ENCODE measurements around the gene FBN1.

Gene FBN1

DNA sequence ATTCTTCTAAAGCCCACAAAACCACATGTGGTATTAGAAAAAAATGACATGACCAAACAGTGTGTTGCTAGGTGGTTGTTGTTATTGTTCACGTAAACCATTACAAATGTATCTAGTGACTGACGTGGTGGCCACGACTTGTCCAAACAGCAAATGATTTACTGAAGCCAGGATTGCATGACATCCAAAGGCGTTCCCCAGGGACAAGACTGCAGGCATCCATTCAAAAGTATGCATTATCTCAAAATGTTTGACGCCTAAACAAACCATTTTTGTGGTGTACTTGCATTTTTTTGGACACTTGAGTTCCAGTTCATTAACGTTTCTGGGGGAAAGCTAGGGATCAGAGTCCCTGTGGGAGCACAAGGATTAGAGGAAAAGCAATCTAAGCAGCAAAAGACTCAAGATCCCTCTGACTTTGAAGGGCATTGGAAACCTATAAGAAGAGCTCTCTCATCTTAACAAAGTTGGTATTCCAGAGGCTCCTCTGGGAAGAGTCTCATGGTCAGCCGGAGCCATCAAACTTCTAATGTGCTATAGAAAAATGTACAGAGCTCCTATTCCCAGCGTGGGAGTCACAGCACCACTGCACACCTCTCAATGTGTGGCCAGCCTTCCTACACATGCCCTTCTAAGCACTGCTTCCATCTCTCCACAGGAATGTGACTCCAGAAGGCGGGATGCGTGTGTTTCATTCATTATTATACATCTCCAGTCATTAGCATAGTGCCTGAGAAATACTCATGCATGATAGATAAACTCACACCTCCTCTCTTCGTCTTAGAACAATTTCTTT, 62.9 kb downstream of the FBN1 start:
- DNase-seq, result peak in 1 of 58 donors; percentile 7

DNA sequence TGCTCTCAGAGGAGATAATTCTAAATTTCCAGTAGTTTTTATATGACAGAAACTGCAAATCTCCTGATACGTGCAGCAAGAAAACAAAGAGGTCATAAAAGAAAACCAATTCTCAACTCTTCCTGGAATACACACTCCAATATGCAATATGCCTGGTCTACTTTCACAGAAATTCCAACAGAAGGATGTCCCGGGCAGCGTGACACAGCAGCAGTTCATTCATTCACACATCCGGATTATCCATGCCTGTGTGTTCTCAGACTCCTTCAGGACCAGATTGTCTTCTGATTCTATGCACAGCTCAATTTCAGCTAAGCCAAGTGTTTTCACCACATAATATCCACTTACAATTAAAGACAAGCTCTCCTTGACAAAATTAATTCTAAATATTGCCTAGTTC, 64.3 kb downstream of the FBN1 start:
- peak in 3 of 58 donors; percentile 1 to 38 (median 5) for DNase-seq

DNA sequence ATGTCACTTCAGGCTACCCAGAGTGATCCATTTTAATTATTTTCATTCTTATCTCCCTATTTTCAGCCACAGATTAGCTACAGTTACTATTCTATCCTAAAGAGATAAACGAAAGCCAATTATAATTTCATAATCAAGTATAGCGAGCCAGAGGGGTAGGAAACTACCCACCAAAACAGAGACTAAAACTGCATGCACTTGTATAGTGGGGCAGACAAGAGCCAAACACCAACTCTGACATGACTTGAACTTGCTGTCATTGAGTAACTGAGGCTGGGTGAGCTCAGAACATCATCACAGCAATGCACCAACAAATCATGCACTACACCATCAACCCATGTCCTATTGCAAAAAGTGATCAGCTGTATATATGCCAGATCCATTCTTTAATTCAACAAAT, 64.8 kb downstream of the FBN1 start:
- DNase-seq, result no peak

DNA sequence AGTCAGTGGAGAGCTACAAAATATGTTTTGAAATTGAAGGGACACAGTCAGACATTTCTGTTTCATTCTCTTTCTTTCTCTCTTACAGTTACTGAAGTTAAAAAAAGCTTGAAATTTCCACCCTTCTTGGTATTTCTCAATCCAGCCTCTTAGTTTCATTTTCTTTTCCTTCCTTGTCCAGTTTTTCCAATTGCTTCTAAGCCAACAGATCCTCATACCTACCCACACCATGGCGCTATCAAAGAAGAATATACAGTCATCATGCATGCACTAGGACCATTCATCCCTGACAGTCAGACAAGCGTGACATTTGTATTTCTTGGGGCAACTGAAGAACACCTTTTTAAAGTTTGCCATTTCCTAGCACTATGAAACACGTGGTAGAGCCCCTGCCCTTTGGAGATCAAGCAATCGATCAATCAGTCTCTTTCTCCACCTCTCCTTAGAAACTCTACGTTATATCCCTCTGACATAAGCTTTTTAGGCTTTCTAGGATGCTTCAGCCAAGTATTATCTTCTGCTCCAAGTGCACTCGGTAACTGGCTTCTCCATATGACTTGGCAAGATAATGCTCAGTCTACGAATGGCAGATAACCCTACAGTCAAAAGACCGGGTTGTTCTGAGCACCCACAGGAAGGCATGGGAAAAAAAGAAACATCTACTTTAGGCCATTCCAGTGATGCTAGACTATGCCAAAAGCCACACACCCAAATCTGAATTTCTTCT, 65.4 kb downstream of the FBN1 start:
- no peak for DNase-seq

DNA sequence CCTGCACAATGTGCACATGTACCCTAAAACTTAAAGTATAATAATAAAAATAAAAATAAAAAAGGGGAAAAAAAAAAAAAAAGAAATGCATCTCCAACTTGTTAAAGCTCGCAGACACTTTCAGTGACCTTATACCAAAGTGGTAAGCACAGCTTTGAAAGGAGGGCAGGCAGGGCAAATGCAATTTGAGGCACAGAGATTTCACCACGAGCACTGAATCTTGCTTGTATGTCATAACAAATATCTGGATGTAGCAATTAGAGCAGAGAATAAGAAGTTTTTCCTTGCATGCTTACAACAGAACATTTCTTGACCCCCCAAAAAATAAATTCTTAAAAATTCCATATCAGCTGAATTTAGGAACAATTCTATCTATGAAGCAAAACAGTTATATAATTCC, 66.5 kb downstream of the FBN1 start:
- no peak for DNase-seq

DNA sequence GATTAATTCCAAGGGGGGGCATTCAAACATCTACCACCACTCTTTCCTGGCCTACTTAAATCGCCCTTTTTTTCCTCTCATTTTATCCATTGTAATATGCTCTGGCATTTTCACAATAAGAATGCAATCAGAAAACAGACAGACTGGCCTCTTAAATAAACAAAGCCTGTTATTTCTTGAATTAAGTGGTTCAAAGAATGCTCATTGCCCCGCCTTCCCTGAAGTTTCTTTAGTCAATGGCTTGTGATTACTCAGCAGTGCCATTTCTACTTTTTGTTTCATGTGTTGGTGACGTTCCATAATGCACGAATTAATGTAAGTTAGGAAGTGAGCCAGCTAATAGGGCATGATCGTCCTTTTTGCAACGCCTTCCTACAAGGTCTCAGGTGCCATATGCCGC, 68.0 kb downstream of the FBN1 start:
- DNase-seq, result no peak

DNA sequence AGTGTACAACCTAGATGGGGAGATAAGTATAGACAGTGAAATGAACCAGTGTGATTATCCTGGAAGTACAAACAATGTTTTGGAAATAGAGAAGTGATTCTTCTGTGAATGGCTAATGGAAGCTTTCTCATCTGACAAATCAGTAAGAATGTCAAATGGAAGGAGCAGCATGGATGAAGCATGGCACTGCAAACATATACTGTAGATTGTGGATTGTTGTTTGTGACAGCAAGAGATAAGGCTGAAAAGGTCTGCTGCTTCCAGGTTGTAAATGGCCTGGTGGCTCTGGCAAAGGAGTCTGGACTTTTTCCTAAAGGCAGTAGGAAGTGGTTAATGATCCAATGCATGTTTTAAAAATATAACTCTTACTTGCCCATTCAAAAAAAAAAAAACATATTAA, 71.3 kb downstream of the FBN1 start:
- no peak for DNase-seq

DNA sequence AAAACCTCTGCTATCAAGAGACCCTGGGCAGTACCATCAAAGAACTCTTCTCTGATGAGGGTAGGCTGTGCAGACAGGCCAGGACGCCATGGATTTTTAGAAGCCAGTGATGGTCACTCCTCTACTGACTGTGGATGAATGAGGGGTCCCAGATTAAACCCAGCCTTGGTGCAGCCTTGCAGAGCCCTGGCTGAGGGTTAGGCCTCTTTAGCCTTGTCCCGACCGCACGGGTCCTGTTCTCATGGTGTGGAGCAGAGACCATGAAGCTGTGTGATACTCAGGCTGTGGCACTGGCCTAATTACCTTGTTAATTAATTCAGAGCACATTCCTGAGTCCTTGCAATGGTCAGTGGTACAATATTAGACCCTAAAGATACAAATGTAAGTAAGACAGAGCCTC, 71.7 kb downstream of the FBN1 start:
- DNase-seq, result no peak

DNA sequence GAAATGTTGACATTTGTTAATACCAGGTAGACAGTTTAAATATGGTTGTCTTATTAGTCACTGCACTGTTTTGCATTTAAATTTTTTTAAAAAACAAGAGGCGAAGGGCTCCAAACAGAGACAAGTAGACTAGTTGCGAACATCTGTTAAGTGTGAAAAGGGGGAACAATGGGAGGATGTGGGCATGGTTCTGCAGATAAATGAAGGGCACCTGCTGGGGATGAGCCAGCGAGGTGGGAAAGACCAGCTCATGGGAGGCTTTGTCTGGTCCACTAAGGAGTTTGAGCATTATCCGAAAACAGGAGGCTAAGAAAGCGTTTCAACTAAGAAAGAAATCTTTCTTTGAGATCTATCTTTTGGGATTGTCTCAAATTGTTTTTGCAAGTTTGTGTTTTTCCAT, 72.7 kb downstream of the FBN1 start:
- DNase-seq, result no peak

DNA sequence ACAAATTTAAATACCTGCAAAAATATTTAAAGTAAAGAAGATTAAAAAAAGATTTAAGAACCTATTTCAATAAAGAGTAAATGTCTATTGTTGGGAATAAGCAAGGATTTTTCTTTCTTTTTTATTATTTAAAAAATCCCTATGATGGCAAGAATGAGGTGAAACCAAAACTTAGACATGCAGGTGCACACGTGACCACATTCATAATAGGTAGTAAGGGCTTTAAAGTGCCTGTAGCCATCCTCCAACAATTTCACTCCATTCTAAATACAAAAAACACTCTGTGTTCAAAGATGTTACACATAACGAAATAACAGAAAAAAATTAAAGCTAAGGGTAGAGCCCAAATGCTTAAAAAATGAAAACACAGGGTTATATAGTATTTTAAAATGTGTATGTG, 74.0 kb downstream of the FBN1 start:
- DNase-seq, result no peak

DNA sequence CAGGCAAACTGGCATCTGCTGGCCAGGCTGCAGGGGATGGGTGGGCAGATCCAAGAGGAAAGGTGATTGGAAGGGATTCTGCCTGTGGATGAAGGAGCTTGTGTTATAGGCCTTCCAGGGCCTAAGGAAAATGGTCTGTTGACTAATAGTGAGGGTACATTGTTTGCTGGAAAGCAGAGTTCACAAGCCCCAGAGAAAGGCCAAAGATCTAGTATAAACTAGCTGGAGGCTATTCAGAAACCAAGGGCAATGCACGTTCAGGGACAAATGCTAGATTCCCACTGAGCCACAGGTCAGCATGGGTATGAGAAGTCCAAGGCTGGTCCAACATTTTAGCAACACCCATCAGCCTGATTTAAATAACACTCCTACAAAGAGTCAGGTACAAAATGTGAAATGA, 74.7 kb downstream of the FBN1 start:
- peak in 2 of 58 donors; percentile 5 to 9 for DNase-seq

DNA sequence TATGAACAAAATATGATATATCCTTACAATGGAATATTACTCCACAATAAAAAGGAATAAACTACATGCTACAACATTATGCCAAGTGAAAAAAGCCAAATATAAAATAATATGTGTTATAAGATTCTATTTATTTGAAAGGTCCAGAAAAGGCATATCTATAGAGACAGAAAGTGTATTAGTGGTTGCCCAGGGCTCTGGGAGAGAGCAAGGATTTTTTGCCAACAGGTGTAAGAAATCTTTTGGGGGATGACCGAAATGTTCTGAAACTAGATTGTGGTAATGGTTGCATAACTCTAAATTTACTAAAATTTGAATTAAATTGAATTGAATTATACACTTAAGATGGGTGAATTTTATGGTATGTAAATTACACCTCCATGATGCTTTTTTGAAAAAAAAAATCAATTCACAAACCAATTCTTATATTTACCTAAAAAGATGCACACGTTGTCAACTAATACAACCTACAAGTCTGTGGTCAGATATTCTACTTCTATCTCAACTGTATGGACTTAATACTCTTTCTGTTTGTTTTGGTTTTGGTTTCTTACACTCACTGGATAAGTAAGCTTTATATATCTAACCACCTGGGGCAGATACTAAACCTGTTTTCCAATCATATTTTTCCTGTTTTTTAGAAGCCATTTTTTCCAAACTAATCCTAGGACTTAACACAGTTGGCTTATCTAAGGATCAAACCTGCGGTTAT, 75.8 kb downstream of the FBN1 start:
- no peak for DNase-seq

DNA sequence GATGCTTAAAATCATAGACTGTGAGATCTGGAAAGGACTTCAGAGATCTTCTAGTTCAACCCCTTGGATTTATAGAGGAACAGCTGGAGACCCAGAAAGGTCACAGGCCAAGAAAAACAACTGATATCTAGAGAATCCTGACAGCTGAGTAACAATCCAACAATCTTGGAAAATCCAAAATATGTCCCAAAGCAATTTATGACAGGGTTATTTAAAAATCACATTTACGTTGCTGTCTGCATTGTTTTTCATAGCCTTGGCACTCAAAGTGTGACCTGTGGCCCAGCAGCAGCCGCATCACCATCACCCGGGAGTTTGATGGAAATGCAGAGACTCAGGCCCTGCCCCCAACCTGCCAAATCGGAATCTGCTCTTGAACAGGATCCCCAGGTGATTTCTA, 78.8 kb downstream of the FBN1 start:
- no peak for DNase-seq

DNA sequence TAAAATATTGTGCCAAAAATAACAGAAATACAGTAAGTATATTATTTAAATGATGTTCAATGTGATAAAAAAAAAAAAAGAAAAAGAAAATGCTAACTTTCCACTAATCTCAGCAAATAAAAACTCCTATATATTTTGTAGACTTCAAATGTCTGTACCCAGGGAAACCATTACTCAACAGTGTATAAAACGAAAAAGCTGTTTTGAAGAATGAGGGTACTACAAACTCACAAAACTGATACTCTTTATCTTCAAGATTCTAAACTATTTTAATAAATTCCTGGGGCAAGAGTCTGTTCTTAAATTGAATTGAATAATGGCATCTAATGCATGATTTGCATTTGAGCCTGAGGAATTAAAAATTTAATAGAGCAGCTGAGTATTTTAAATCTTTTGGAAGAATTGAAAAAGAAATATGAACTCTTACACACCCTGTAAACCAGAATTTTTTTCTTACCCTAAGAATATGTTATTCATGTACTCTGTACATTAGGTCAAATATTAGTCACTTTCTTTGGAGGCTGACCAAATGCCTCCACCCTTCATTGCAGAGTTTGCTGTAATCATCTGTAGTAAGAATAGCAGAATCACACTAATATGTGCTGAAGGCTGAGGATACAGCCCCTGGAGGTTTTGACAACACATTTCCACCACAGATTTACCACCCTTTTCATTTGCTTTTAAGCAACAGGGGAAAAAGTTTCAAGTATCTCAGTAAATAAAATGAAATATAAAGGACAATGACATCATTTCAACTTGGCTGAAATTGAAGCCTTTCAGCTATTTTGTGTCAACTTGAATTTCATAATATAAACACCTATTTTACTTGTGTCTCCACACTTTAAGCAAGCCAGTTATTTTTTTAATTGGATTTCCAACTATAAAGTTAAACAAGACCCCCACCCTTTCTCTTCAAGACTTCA, 79.7 kb downstream of the FBN1 start:
- DNase-seq, result no peak

DNA sequence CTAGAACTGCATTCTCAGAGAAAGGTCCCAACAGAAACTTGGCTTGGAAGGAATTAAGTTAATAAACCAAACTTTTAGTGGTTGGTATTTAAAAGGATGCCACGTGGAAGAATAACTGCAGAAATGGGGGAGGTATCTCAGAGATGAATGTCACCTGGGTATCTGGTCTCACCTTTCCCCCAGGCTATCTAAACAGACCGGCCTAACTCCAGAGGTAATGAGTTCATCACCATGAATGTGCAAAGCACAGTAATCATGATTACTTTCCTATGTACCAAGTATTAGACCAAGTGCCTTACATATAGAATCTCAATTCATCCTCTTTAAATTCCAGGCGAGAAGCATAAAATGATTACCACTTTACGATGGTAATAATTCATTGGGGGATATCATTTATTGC, 80.8 kb downstream of the FBN1 start:
- DNase-seq, result no peak

DNA sequence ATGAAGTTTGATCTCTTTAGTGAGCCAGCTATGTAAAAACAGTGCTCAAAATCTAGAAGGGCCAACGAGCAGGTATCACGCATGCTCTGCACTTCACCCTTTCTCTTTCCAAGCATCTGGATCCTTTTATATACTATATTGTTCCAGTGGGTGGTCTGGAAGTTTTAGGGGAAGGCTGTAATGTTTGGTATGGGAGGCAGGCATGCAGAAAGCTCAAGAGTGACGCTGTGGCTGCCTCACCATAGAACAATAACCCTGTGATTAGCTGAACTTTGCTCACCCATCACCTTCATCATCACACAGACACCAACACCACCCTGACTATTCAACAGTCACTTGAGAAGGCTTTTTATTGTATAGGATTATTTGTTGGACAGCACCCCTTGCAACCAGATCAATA, 81.6 kb downstream of the FBN1 start:
- DNase-seq, result no peak

DNA sequence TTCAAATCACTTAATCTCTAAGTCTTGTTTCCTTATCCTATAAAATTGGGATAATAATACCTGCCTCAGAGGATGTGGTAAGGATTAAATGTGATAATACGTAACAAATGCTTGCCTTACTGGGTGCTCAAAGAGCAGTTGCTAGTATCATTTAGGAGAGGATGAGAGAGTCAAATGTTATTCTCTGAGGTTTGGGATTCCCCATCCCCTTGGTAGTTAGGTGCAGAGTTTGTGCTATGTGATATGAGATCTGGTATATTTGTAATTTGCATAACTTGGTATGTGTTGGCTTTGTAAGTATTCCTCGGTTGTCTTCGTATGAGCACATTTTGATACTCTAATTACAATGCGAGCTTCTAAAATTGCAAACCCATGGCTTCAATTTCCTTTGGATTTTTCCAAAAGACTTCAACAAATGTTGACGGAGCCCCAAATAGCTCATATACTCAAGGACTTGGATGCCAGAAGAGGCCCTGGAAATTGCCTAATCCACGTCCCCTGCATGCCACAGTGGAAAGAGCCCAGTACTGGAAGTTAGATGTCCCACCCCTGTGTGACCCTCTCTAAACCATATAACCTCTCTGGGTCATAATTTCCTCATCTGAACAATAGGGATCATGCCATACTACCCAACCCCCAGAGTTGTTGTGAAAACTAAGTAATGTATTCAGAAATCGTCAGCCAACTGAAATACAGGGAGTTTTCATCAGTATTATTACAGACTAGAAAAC, 85.0 kb downstream of the FBN1 start:
- DNase-seq, result no peak

DNA sequence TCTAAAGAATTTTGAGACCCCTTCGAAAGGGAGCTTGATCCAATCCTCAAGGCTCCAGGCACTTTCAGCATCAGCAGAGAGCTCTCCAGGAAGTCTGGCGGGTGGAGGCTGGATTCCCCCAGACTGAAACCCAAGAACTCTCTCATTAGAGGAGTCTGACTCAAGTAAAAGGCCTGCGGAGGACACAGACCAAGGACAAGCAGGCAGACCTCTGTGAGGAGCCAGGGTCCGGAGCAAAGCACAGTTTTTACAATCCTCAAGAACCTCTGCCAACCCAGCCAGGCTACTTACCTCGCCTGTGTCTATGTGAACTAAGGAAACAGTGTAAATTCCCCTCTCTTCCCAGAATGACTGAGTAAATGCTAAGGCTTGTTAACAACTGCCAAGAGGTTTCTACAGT, 86.2 kb downstream of the FBN1 start:
- DNase-seq, result peak in 1 of 58 donors; percentile 26

DNA sequence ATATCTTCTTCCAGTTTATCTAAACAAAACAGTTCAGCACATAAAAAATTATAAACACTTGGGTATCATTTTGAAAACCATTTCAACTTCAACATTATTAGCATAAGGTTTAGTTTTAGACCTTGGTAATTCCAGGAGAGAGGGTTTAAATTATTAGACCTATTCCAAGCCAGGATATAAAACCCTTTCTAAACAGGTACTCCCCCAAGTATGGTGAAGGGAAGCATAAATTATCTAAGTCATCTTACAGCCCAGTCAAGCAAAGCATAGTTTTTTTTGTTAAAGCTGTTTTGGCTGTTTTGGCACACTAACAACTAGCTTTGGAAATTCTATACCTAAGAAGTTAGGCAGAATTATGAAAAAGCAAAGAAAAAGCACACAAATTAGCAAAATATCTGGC, 87.3 kb downstream of the FBN1 start:
- DNase-seq, result no peak

DNA sequence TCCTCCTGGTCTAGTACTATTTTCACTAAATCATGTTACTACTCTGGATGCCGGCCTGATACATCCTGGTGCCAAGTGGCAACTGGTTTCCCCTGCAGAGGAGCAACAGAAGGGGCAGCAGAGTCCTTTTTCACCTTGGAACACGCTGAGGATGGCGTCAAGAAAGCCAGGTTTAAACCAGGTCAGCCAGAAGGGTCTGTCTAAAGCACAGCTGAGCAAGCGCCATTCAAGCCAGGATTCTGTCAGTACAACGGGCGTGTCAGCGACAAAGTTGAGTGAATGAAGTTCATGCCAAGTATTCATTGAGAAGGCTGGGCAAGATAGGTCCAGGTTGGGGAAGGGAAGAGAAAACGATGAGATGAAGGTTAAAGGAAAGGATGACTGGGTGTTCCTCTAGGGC, 88.2 kb downstream of the FBN1 start:
- no peak for DNase-seq
